B cell (primary cell): Measurements from ENCODE around the gene MYLK4. TPM values are rescaled to one million over a fixed set of nuclear protein-coding genes. Genes with fewer than 3 reads are reported as not detected.

ENCODE experiments used
- ATAC-seq: fragments of 200-7000 bp; cut with Tn5 transposase; one replicate; pipeline ENCODE4 v1.10.0; 2021; ENCODE audit warnings: low read depth, mild to moderate bottlenecking, moderate number of reproducible peaks, moderate library complexity
- CTCF ChIA-PET: fragments of 350-600 bp; sonication (Branson Sonifier 250); formaldehyde crosslinking; loops from one replicate; lab custom pipeline; 2021; ENCODE audit warnings: antibody characterized with exemption, inconsistent platforms; lab: Charles Lee
- POLR2A ChIA-PET: fragments of 350-600 bp; sonication (Branson Sonifier 250); formaldehyde crosslinking; loops from one replicate; lab custom pipeline; 2021; ENCODE audit warnings: antibody characterized with exemption; lab: Charles Lee
- DNase-seq: peaks from one replicate; pipeline ENCODE4 v3.0.0; 2013
- H2AFZ ChIP-seq: 2 replicates; pipeline ENCODE4 v1.6.1; 2012; ENCODE audit warnings: mild to moderate bottlenecking, low read depth, low read length; ENCODE audit not compliant: insufficient read depth, poor library complexity, severe bottlenecking
- H3K27ac ChIP-seq, 2 donors: 1 replicate in 1 of 2; 2 replicates in 1 of 2; pipeline ENCODE4 v1.5.1; 2012 to 2013; ENCODE audit warnings: low read length in 2 of 2, mild to moderate bottlenecking in 2 of 2, moderate library complexity in 1 of 2
- H3K27me3 ChIP-seq, 4 experiments: fragments of 200-600 bp in 1 of 4; sonication (generic) in 1 of 4; replicated peaks in 1 of 4; 1 replicate in 2 of 4; 2 replicates in 2 of 4; pipeline versions ENCODE4 v1.6.1 to v1.7.0; 2013 to 2016; ENCODE audit warnings: low read length in 3 of 4, mild to moderate bottlenecking in 2 of 4, mixed read lengths in 1 of 4, moderate library complexity in 1 of 4; ENCODE audit not compliant: insufficient read depth in 4 of 4, control insufficient read depth in 3 of 4; ENCODE audit errors: control extremely low read depth in 1 of 4
- H3K36me3 ChIP-seq, 2 experiments: replicated peaks in 1 of 2; 1 replicate in 1 of 2; 2 replicates in 1 of 2; pipeline versions ENCODE4 v1.6.1 to v1.7.1; 2013; ENCODE audit warnings: low read length in 1 of 2; ENCODE audit not compliant: insufficient read depth in 2 of 2, control insufficient read depth in 1 of 2; ENCODE audit errors: control extremely low read depth in 1 of 2, extremely low read depth in 1 of 2
- H3K4me1 ChIP-seq, 2 donors: fragments of 200-600 bp in 1 of 2; sonication (generic) in 1 of 2; 1 replicate in 1 of 2; 2 replicates in 1 of 2; pipeline versions ENCODE4 v1.5.1 to v1.6.1; 2013 to 2017; ENCODE audit warnings: low read length in 2 of 2; ENCODE audit not compliant: control insufficient read depth in 2 of 2, insufficient read depth in 2 of 2
- H3K4me2 ChIP-seq: replicated peaks from 2 replicates; pipeline ENCODE3; 2012; ENCODE audit warnings: mild to moderate bottlenecking, low read depth, low read length; ENCODE audit not compliant: poor library complexity, severe bottlenecking
- H3K4me3 ChIP-seq, 5 experiments: fragments of 200-600 bp in 1 of 5; sonication (generic) in 1 of 5; 1 replicate in 3 of 5; 2 replicates in 2 of 5; pipeline versions ENCODE4 v1.5.1 to v1.7.0; 2011 to 2016; ENCODE audit warnings: low read length in 4 of 5, mild to moderate bottlenecking in 4 of 5, low read depth in 2 of 5, control low read depth in 1 of 5, moderate library complexity in 1 of 5; ENCODE audit not compliant: insufficient read depth in 1 of 5; ENCODE audit errors: control extremely low read depth in 1 of 5, extremely low read depth in 1 of 5
- H3K79me2 ChIP-seq: fragments of 200-600 bp; sonication (generic); one replicate; pipeline ENCODE4 v1.6.0; 2016; ENCODE audit warnings: low read length; ENCODE audit not compliant: control insufficient read depth, insufficient read depth
- H3K9ac ChIP-seq: fragments of 200-600 bp; sonication (generic); 2 replicates; pipeline ENCODE4 v1.6.1; 2017; ENCODE audit warnings: mild to moderate bottlenecking, low read length, moderate library complexity
- H3K9me3 ChIP-seq, 3 donors: one replicate each; pipeline versions ENCODE4 v1.6.1 to v1.7.1; 2013; ENCODE audit warnings: low read length in 2 of 3; ENCODE audit not compliant: control insufficient read depth in 2 of 3, insufficient read depth in 1 of 3; ENCODE audit errors: control extremely low read depth in 1 of 3
- H4K20me1 ChIP-seq: 2 replicates; pipeline ENCODE4 v1.6.0; 2012; ENCODE audit warnings: mild to moderate bottlenecking, low read length; ENCODE audit not compliant: insufficient read depth, control insufficient read depth, poor library complexity, severe bottlenecking
- H3K27ac Mint-ChIP-seq: one replicate; pipeline ENCODE4 v1.8.0; 2021; ENCODE audit warnings: mixed read lengths
- H3K27me3 Mint-ChIP-seq: one replicate; pipeline ENCODE4 v1.8.0; 2021; ENCODE audit warnings: mixed read lengths
- H3K4me1 Mint-ChIP-seq: one replicate; pipeline ENCODE4 v1.8.0; 2021; ENCODE audit warnings: mixed read lengths
- H3K4me3 Mint-ChIP-seq: one replicate; pipeline ENCODE4 v1.8.0; 2021; ENCODE audit warnings: mixed read lengths
- H3K9me3 Mint-ChIP-seq: one replicate; pipeline ENCODE4 v1.8.0; 2022; ENCODE audit warnings: mixed read lengths; ENCODE audit not compliant: insufficient read depth
- EZH2 ChIP-seq: IDR thresholded peaks from 2 replicates; pipeline ENCODE4 v1.6.1; 2012; ENCODE audit warnings: borderline replicate concordance, low read depth, mild to moderate bottlenecking, moderate library complexity, low read length; ENCODE audit not compliant: insufficient read depth, poor library complexity, severe bottlenecking
- WGBS: methylation state at CpG from one replicate; pipeline ENCODE4 v1.1.5; 2013; ENCODE audit warnings: missing lambda C conversion rate; ENCODE audit not compliant: insufficient coverage; 5-methylcytosine and 5-hydroxymethylcytosine counted together
- intact Hi-C: fragments of 100-400 bp; cut with micrococcal nuclease; formaldehyde crosslinking; loops from one replicate; pipeline ENCODE4 v1.10.0; 2022
- polyA plus RNA-seq: library from polyadenylated mRNA; depleted of rRNA; stranded (reverse); fragments of >200 nt; gene quantifications from 2 replicates; pipeline ENCODE4 v1.2.3, GENCODE V29; 2012
- total RNA-seq, 2 donors: library from RNA; stranded (reverse); fragments of 120-200 nt in 1 of 2; gene quantifications; 1 replicate in 1 of 2; 2 replicates in 1 of 2; pipeline versions ENCODE4 v1.2.3 to v1.2.4, GENCODE V29; 2013 to 2022
- TF ChIP-seq, protein P1 (sequence below): fragments of 200-600 bp; IDR thresholded peaks from one replicate; pipeline ENCODE4 v1.8.0; 2022; ENCODE audit warnings: antibody characterized with exemption, mild to moderate bottlenecking

The MYLK4 gene
- total and polyA plus RNA-seq, 2 donors (not counting 1 experiment from before 2014, with no cell fraction given): 0.51 to 1.2 TPM

DNA sequence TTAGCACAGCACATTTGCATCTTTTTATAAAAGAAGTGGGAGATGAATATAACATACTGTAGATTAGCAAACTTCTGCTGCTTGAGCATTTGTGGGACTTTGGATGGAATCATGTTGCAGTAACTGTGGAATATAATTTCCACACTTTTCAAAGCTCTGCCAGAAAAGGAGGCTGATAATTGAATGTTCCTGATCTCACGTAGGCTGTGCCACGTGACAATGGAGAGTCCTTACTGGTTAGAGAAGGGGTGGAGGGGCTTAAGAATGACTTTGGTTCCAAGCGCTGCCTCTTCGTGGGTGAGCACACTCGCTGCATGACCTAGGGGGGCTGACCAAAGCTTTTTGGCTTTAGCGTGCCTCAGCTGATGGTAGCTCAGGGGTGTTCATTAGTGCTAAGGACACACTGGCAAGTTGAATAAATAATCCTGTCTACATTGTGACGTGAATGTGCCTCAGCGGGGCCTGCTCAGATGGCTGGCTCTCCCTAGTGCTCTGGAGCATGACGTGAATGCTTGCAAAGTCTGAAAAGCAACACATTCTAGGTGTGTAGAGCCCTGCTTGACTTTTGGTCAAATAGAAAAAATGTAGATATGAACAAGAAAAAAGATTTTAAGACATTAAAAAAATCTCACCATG lies 29.5 kb upstream of the MYLK4 start:
- H3K4me2 ChIP-seq: no peak overlapping the region
- no peak overlapping the region for H2AFZ ChIP-seq
- DNase-seq (no peak), ATAC-seq (no peak)
- TF ChIP-seq, protein P1, sequence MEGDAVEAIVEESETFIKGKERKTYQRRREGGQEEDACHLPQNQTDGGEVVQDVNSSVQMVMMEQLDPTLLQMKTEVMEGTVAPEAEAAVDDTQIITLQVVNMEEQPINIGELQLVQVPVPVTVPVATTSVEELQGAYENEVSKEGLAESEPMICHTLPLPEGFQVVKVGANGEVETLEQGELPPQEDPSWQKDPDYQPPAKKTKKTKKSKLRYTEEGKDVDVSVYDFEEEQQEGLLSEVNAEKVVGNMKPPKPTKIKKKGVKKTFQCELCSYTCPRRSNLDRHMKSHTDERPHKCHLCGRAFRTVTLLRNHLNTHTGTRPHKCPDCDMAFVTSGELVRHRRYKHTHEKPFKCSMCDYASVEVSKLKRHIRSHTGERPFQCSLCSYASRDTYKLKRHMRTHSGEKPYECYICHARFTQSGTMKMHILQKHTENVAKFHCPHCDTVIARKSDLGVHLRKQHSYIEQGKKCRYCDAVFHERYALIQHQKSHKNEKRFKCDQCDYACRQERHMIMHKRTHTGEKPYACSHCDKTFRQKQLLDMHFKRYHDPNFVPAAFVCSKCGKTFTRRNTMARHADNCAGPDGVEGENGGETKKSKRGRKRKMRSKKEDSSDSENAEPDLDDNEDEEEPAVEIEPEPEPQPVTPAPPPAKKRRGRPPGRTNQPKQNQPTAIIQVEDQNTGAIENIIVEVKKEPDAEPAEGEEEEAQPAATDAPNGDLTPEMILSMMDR: no peak
- no peak for TF ChIP-seq EZH2
- no peaks in the 10 kb centered on the region for H3K27me3 ChIP-seq
- no peak overlapping the region for H3K27ac ChIP-seq
- intact Hi-C loops: no loop called here
- peaks cover 67% of the 10 kb centered on the region for H3K79me2 ChIP-seq
- Mint-ChIP-seq H3K27ac (no peak overlapping the region), H3K27me3 (no peaks in the 10 kb centered on the region), H3K9me3 (no peaks in the 10 kb centered on the region), H3K4me1 (peaks cover 3% of the 10 kb centered on the region), H3K4me3 (no peak overlapping the region)
- peaks cover 11 to 59% of the 10 kb centered on the region in 2 experiments for H3K36me3 ChIP-seq
- H3K9me3 ChIP-seq: no peaks in the 10 kb centered on the region
- no peak overlapping the region for H3K4me3 ChIP-seq
- no peaks in the 10 kb centered on the region for H3K4me1 ChIP-seq
- ChIA-PET POLR2A (no interaction called here), CTCF (interaction anchor here (1.2 to 2.8 kb wide), 2 partner anchors 11 to 28 kb away, joined by 3 to 12 read pairs; no protein-coding TSS in a partner anchor)
- H3K9ac ChIP-seq: no peak overlapping the region
- WGBS: over 99% methylated on average over 9 of the region's 9 CpGs
- peaks cover 64% of the 10 kb centered on the region for H4K20me1 ChIP-seq

DNA sequence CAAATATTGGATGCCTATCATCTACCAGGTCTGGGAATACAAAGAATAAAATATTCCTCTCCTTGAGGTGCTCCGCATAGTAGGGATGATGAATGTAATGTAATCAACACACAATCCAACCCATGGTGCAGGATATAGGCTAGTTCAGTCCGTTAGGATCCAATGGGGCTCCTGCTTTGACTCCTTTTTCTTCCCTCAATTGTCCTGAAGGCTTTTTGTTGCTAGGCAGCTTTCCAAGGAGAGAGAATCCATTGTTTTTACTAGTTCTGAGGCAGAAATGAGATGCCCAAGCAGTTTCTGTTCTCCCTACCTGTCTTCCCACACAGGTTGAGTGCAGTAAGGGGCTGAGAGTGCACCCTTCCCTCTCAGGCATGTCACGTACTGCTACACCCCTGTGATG lies 26.5 kb upstream of the MYLK4 start:
- Histone ChIP-seq H3K9ac (no peak overlapping the region), H4K20me1 (peaks cover 77% of the 10 kb centered on the region), H3K4me3 (no peak overlapping the region), H3K79me2 (peaks cover 83% of the 10 kb centered on the region), H3K36me3 (peaks cover 19 to 74% of the 10 kb centered on the region in 2 experiments), H3K27me3 (no peaks in the 10 kb centered on the region), H3K9me3 (no peaks in the 10 kb centered on the region), H3K4me1 (no peaks in the 10 kb centered on the region), H3K4me2 (no peak overlapping the region), H2AFZ (no peak overlapping the region), H3K27ac (no peak overlapping the region)
- DNase-seq (no peak), ATAC-seq (no peak)
- Mint-ChIP-seq H3K4me1 (peaks cover 11% of the 10 kb centered on the region), H3K9me3 (no peaks in the 10 kb centered on the region), H3K4me3 (no peak overlapping the region), H3K27ac (no peak overlapping the region), H3K27me3 (no peaks in the 10 kb centered on the region)
- ChIA-PET POLR2A (no interaction called here), CTCF (interaction anchor here (1.4 kb wide), 1 partner anchor 14 kb away, joined by 3 read pairs; no protein-coding TSS in a partner anchor)
- TF ChIP-seq EZH2: no peak
- TF ChIP-seq, protein P1: no peak
- intact Hi-C loops: no loop called here
- WGBS: 100% methylated on average over 1 of the region's 3 CpGs
